CD4-positive, alpha-beta T cell treated with Interleukin-12 subunit alpha and Interleukin-12 subunit beta, for 1 hour (primary cell): ENCODE results near the gene EMID1.
A peak's percentile ranks its signal among the peaks of the same experiment; 100 is the strongest.

ENCODE experiments used
- DNase-seq: peaks from one replicate; pipeline ENCODE4 v3.0.0-alpha.2; 2020

EMID1 gene

GRCh38 chr22:29260601-29261315, 55.1 kb downstream of the EMID1 start:
- no peak for DNase-seq

GRCh38 chr22:29263791-29264276, 58.1 kb downstream of the EMID1 start:
- no peak for DNase-seq

DNA sequence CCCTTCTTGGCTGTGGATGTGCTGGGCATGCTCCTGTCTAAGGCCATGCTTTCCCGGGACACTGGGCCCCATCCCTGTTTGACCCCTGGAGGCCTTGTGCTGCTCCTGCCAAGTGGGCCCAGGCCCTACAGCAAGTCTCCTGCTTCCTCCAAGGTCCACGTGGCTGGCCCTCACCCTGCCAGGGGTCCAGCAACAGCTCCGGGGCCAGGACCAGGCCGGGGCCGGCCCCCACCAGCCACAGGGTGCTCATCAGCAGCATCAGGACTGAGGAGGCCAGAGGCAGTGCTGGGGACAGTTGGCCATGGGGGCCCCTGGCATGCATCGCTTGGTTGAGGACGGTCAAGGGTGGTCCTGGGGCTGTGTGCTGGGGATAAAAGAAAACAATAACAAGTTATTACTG, 59.6 kb downstream of the EMID1 start:
- no peak for DNase-seq

DNA sequence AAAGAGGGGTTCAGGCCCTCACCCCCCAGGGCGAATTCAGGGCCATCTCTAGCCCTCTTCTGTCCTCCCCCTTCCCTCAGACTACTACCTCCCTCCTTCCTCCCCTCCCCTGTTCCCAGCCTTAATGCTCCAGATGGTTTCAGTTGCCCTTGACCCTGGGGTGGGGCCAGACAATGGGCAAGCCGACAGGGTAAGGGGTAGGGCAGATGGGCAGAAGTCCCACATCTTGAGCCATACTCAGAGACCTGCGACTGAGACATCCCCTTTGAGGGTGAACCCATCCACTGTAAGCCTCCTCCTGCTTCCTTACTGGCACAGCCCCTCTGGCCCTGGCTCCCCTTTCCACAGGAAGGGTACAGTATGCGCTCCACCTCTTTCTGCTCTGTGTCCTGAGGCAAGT, 60.2 kb downstream of the EMID1 start:
- DNase-seq, result no peak

DNA sequence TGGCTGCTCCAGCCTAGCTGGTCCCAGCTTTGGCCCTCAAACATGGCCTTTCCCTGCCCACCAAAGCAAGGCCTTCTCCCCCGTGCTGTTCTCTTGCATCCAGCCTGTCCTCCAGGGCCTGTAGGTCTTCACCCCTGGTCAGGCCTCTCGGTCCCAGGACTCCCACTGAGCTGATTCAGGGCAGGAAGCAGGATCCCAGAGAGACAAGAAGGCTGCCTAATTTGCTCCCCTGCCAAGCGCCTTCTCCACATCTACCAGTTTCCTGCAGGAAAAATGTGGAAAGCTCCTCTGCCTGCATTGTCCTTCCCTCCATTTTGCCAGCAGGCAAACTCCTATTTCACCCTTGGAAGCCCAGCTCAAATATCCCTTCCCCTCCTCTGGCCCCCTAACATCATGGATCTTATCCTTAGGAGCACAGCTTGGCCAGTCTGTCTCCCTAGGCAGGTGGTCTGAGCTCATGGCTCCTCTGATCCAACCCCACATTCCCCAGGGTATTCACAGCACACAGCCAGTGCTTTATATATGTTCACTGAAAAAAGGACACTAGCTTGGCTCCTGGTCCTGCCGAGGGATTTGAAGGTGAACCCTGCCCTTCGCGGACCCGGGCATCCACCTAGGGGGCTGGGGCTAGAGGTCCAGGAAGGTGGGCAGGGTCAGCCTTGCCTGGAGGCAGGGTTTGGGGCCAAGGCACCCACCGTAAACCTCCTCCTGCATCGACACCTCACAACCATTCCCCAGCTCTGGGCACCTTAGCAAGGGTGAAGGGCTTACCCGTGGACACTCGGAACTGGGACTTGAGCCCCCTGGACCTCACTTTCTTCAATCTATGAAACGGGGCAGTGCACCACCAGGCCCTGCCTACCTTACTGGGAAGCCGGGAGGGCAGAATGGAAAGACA, 61.1 kb downstream of the EMID1 start:
- no peak for DNase-seq

- DNase-seq, result no peak
These were observed 61.8 kb downstream of the EMID1 start for GRCh38 chr22:29267462-29267857.

GRCh38 chr22:29267858-29268510, 62.3 kb downstream of the EMID1 start, which contains the start of the genes EWSR1 and RHBDD3:
TSS of gene EWSR1 (plus strand) at chr22:29268268. CDS start at chr22:29268337, 69 bp downstream.
TSS of gene RHBDD3 (minus strand) at chr22:29267981. CDS start at chr22:29265626, 2,355 bp downstream.
- peak; percentile 97 for DNase-seq

DNA sequence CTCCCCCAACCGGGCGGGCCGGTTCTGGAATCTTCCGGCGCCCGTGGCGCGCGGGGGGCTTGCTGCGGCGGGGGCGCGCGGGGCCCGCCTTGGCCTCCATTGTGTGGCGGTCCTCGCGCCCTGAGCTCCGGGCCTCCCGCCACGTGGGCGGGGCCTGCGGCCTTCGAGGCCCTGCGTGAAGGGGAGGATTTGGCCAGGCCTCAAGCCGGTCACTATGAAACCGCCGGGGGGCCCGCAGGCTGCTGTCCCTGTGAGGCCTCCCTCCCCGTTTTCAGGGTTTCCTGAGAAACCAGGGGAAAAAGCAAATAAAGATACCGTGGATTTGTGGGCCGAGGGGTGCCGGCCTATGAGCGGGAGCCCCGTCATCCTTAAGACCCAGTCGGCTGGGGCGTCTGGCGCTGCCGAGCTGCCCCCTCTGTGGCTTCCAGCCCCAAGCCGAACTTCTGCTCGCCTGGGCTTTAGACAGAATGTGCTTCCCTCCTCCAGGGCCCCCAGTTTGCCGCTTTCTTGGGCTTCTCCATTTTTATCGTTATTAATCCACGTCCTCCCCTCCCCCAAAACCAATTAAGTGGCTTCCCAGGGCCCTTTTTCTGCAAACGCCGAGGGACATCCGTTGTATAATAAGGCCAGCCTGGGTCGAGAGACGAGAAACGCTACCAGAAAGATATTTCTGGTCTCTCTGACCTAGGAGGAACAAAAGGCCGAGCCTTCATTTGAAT, 63.0 kb downstream of the EMID1 start:
- peak; percentile 47 for DNase-seq

GRCh38 chr22:29269230-29269604, 63.5 kb downstream of the EMID1 start:
- no peak for DNase-seq

DNA sequence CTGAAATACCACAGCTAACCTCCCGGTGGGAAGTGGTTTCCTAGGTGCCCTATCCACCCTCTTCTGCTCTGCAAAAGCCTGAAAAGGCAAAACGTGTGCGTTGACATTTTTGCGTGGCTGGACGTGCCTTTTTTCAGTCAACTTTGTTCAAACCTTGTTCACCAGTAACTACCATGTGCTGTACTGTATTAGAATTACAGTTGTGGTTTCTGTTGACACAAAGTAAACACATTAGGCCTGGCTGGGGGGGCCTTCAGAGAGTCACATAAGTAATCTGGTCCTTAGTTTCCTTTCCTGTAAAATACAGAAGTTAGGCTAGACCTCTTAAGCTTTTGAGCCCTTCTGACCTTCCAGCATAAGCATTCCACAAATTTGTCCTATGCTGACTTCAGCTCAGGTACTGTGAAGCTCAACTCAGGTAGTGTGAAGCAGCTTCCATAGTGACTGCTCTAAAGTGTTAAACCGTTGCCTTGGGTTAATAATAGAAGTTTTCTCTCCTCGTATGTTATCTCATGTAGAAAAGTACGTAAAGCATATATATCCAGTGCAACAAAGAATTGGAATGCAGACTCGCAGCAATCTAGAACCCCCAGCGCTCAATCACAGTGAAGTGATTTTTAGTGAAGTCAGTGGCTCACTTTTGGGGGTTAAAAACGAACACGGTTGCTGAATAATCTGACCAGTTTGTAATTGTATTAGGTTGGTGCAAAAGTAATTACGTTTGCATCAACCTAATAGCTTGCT, 64.2 kb downstream of the EMID1 start:
- DNase-seq, result peak; percentile 11

DNA sequence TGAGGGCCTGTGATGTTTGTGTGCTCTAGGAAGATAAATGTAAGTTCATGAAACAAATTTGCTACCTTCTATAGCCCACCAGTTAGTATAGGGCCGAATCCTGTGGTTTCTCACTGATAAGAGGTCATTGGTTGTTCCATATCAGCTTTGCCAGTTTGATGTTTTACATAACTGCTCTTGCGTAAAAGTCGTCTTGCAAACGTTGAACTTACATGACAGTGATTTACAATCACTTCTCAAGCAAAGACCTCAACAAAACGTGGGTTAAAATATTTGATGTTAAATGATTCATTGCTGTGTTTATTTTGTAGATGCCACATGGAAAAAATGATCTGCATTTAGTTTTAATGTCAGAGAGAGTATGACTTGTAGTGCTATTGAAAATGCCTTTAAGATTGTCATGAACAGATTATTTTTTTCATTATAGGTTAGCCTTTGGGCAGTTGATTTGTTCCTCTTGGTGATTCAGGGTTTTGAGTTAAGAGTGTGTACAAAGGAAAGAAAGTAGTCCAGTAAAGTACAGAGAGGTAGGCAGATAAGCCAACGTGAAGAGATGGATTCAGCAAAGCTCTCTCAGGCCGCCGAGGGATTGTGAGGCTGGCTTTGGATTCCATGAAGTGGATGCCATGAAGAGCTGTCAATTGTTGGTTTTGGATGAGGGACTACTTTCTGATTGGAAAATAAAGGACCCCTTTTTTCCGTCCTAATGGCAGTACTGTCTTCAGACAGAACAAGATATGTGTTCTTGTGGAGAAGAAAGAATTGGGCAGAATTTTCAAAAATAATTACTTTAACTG, 65.0 kb downstream of the EMID1 start:
- DNase-seq, result no peak

- DNase-seq, result no peak
These were observed 66.9 kb downstream of the EMID1 start for GRCh38 chr22:29272624-29273023.

DNA sequence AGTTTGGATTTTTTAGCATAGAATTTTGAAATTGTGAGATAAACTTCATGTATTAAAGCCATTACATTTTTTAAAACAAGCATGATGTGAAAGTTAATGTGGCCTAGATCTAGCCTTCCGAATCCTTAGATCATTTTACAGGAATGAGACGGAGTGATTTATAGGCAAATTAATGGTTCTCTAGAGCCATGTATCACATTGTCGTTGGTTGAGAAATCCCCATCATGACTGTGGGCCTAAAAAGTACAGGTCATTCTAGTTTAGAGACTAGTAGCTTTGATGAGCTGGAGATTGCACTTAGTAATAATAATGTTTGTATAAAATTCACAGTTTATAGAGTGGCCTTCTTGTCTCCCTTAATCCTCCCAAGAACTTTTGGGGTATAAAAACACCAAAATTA, 69.5 kb downstream of the EMID1 start:
- no peak for DNase-seq

DNA sequence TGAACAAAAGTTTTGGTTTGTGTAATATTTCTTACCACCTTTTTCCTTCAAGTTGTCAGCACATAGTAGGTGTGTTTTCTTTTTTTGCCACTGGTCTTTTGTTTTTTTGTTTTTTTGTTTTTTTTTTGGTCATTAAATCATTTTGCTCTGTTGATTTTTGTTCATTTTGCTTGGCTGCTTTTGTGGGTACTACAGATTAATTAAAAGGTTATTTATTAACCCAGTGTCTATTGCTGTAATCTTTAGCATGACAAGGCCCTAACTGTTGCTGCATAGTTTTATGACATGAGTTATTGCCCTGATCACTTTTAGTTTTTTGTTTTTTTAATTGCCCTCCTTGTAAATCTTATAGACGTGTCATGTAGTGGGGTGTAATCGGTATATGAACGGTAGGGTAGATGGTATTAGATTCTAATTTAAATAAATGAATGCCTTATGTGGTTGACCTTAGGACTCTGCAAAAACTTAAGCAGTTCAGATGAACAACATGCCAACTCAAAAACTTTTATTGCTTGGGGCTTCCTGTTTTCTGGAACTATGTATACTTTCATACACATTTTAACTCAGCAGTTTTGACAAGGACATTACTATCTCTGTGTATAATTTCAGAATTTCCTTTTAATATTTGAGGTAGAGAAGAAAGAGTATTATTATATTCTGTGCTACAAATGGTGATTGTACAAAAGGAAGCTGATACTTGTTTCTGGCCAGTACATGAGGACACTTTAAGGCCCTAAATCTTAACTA, 70.3 kb downstream of the EMID1 start:
- DNase-seq, result no peak

GRCh38 chr22:29277927-29278326, 72.2 kb downstream of the EMID1 start:
- no peak for DNase-seq

DNA sequence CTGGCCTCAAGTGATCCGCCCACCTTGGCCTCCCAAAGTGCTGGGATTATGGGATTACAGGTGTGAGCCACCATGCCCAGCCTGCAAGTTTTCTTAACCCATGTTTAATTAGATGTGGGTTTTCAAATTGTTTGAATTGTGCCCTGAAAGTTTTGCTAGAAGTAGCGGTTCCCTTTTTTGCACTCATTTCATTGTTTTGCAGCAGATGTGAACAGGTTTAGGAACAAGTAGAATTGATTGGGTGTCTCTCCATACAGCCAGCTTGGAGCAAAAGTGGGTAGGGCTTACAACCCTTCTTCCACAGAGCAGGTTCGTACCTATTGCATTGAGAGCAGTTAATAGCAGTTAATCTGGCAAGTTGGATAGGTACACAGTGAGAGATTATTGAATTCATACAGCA, 78.5 kb downstream of the EMID1 start:
- DNase-seq, result no peak

DNA sequence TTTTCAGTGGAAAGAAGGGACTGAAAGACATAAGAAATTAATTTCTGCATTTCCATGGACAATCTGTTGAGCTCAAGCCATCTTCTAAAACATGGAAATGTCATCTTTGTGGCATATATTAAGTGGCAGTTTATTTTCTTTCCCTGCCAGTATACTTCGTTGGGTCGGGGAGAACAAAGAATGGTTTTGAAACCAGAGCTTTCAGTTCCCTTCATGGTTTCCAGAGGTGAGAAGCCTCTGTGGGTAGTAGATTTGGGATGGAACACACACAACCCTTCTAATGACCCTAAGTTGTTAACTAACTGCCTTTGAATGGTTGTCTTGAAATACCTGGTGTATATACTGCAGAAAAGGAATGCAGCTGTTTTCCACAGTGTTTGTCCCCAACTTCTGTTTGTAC, 83.1 kb downstream of the EMID1 start:
- no peak for DNase-seq

DNA sequence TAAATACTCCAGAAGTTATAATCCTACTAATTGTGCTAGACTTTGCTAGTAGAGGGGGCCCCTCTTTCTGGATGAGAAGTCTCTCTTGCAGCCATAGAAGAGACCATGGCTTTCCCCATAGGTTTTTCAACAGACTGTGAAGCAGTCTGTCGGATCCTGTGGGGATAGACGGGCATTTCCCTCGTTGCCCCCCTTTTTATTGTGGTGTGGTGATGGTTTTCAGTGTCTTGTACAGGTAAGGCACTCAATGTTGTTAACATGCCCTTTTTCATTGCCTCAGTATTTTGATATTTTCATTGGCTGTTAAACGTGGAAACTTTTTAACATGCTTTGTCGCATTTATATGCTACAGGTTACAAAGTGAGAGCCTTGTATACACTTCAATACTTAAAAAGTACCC, 84.4 kb downstream of the EMID1 start:
- DNase-seq, result no peak

GRCh38 chr22:29291215-29291614, 85.5 kb downstream of the EMID1 start:
- DNase-seq, result no peak

DNA sequence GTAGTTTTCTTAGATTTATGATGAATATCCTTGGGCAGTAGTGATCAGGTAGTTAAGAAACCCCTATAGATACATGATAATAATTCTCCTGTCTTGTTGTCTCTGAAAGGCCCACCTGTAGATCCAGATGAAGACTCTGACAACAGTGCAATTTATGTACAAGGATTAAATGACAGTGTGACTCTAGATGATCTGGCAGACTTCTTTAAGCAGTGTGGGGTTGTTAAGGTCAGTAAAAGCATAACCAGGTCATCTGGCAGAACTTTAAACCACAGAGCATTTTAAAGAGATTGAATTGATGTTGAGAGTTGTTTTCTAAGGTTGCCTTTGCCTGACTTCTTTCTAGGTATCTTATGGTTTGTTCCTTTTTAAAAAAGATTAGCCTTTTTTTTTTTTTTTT, 86.7 kb downstream of the EMID1 start:
- DNase-seq, result no peak
